ENCODE data around the gene JPH4.

GRCh38 chr14:23559010-23559925 is 19.3 kb downstream of the JPH4 start:
- peak; percentile 78 to 97 (median 94) for TF ChIP-seq CTCF (optimal IDR thresholded peaks at IDR 0.05 in 1 of 3, IDR thresholded peaks at IDR 0.05 in 1 of 3, conservative IDR thresholded peaks at IDR 0.05 in 1 of 3; ENCODE audit: extremely low read depth in 1 of 3, insufficient read depth in 2 of 3, low read length in 3 of 3)
- TF ChIP-seq EZH2 (IDR thresholded peaks at IDR 0.05; ENCODE audit: low read length), result no peak

Measured in keratinocyte (primary cell).